GM10248 (cell line): Measurements from ENCODE around the gene FAM114A1.
"Not testable (repeated sequence)": the region's sequence is repeated elsewhere in the genome, so short reads cannot be mapped to it uniquely, and the experiment has no call there.

Source experiments
- CTCF ChIA-PET: fragments of 300-600 bp; sonication (Branson Sonifier 250); formaldehyde crosslinking; extraction: SDS; loops from one replicate; lab custom pipeline; 2021; ENCODE audit warnings: antibody characterized with exemption; lab: Yijun Ruan, JAX
- POLR2A ChIA-PET: fragments of 350-650 bp; sonication (Branson Sonifier 250); formaldehyde crosslinking; extraction: SDS; loops from one replicate; lab custom pipeline; 2020; ENCODE audit warnings: antibody characterized with exemption; lab: Yijun Ruan, JAX
- DNase-seq: peaks from one replicate; pipeline ENCODE4 v3.0.0; 2012; ENCODE audit errors: extremely low spot score
- TF ChIP-seq, protein P1 (sequence below): IDR thresholded peaks from 2 replicates; pipeline ENCODE4 v1.5.1; 2012; ENCODE audit warnings: mild to moderate bottlenecking, low read depth; ENCODE audit errors: extremely low read depth, missing control alignments, control extremely low read depth

Gene FAM114A1

GRCh38 chr4:38911257-38911656, 43.7 kb downstream of the FAM114A1 start:
- POLR2A ChIA-PET, result no interaction called here
- DNase-seq, result no peak
- TF ChIP-seq, protein P1, sequence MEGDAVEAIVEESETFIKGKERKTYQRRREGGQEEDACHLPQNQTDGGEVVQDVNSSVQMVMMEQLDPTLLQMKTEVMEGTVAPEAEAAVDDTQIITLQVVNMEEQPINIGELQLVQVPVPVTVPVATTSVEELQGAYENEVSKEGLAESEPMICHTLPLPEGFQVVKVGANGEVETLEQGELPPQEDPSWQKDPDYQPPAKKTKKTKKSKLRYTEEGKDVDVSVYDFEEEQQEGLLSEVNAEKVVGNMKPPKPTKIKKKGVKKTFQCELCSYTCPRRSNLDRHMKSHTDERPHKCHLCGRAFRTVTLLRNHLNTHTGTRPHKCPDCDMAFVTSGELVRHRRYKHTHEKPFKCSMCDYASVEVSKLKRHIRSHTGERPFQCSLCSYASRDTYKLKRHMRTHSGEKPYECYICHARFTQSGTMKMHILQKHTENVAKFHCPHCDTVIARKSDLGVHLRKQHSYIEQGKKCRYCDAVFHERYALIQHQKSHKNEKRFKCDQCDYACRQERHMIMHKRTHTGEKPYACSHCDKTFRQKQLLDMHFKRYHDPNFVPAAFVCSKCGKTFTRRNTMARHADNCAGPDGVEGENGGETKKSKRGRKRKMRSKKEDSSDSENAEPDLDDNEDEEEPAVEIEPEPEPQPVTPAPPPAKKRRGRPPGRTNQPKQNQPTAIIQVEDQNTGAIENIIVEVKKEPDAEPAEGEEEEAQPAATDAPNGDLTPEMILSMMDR, result no peak
- CTCF ChIA-PET, result interaction anchor here (1.8 kb wide), 1 partner anchor 8 kb away, joined by 7 read pairs; no protein-coding TSS in a partner anchor

DNA sequence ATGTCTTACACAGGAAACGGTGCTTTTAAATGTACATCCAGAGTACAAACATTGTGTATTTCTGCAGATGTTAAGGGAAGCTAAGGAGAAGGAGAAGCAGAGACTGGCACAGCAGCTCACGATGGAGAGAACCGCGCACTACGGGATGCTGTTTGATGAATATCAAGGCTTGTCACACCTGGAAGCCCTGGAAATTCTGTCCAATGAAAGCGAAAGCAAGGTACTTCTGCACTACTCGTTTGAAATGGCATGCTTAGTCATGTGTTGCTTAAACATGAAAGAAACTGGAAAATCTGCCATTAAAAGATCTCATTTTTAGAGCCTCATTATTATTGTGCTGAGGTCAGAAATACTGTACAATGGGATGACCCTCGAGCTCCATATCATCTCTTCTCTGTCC, 47.2 kb downstream of the FAM114A1 start:
- ChIA-PET POLR2A (no interaction called here), CTCF (interaction anchor here (0.7 to 2.3 kb wide), 6 partner anchors 10 to 218 kb away, joined by 3 to 11 read pairs (median 5); no protein-coding TSS in a partner anchor)
- TF ChIP-seq, protein P1, result no peak
- peak; percentile 42 for DNase-seq

DNA sequence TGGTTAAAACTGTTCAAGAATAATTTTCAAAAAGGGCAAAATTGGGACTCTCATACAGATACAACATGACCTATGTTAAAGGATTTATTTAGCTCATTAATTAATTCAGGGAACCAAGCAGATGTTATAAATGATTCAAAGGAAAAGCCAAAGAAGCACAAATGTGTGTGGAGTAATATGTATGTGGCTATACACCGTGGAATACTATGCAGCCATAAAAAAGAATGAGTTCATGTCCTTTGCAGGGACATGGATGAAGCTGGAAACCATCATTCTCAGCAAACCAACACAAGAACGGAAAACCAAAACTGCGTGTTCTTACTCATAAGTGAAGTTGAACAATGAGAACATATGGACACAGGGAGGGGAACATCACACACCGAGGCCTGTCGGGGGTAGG, 48.7 kb downstream of the FAM114A1 start:
- CTCF ChIA-PET, result interaction anchor here (0.8 to 2.0 kb wide), 4 partner anchors 10 to 23 kb away, joined by 3 to 7 read pairs (median 4); no protein-coding TSS in a partner anchor

GRCh38 chr4:38917481-38918025, 49.9 kb downstream of the FAM114A1 start:
- ChIA-PET POLR2A (no interaction called here), CTCF (interaction anchor here (1.0 to 2.6 kb wide), 4 partner anchors 11 to 36 kb away, joined by 3 to 8 read pairs (median 4); no protein-coding TSS in a partner anchor)
- TF ChIP-seq, protein P1, result no peak
- no peak for DNase-seq

More for the DNA sequence above, 48.7 kb downstream of the FAM114A1 start:
- DNase-seq, POLR2A ChIA-PET: not testable (repeated sequence)

DNA sequence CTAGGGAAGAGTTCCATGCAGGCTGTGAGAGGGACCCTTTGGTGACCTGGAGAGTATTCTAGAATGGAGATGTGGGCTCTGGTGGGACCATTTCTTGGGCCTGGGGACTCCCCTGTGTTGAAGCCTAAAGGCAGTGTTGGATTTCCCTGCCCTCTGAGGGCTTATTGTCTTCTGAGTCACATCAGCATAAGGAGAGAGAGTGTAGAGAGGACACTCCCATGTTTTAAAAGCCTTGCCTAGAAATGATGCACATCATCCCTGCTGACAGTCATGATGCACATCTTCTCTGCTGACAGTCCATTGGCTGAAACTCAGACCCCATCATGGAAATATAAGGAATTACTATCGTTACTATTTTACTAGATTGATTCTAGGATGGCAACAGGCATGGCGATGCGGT, 51.9 kb downstream of the FAM114A1 start:
- no peak for DNase-seq
- CTCF ChIA-PET, result interaction anchor here (0.7 to 2.6 kb wide), 2 partner anchors 17 to 39 kb away, joined by 3 to 8 read pairs; no protein-coding TSS in a partner anchor
- POLR2A ChIA-PET, result no interaction called here

GRCh38 chr4:38920186-38920585, 52.6 kb downstream of the FAM114A1 start:
- ChIA-PET POLR2A (no interaction called here), CTCF (interaction anchor here (0.9 kb wide), 1 partner anchor 21 kb away, joined by 3 read pairs; no protein-coding TSS in a partner anchor)
- DNase-seq, result no peak
- TF ChIP-seq, protein P1, result no peak

More for the DNA sequence above, 51.9 kb downstream of the FAM114A1 start:
- TF ChIP-seq, protein P1, result no peak

DNA sequence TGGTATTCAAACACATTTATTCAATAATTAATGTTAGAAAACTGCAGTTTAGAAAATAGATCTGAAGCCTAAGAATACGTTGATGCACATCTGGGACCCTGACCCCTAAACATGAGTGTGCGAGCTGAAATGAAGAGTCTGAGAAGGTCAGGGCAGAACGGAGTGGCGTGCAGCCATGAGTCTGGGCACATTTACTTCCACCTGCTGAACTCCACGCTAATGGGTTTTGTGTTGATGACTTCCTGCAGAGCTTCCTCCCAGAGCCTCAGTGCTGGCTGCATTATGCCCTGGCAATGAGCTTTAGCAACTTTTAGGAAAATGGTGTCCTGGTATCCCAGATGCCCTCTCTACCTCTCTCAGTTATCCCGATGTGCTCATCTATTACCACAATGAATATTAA, 53.1 kb downstream of the FAM114A1 start:
- ChIA-PET POLR2A (no interaction called here), CTCF (interaction anchor here (0.9 kb wide), 1 partner anchor 22 kb away, joined by 3 read pairs; no protein-coding TSS in a partner anchor)
- no peak for DNase-seq
- TF ChIP-seq, protein P1, result no peak
